ENCODE data around the gene EFCAB14. TPM values are rescaled to one million over a fixed set of nuclear protein-coding genes. Genes with fewer than 3 reads are reported as not detected.

Gene EFCAB14
- total RNA-seq, 3 donors from 2014 or later (not counting 1 experiment from before 2014, with no cell fraction given) = 77.7 to 130 (median 119) TPM

DNA sequence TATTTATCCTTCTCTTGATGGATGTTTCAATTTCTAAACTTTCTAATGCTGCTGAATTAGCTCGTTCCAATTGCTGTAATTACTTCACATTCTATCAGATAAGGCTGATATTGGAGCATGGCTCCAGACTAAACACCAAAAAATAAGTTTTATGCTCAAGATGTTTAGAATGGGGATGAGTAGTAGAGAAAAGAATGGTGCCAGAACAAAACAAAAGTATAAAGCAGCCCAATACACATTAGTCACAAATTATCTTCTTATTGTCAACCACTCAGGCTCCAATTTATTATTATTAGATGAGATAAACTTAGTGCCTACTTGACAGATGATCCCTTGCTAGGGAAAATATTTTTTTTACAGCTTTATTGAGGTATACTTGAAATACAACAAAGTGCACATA, 72.6 kb downstream of the EFCAB14 start:
- WGBS (ENCODE audit: insufficient coverage) = 100% methylated on average over 1 of the region's 1 CpG
- intact Hi-C loops (cut with micrococcal nuclease) = no loop called here
- no peak for DNase-seq
- H3K27ac ChIP-seq (ENCODE audit: low read length) = no peak overlapping the region
- H3K9me3 ChIP-seq (ENCODE audit: control insufficient read depth, insufficient read depth, low read length) = no peaks in the 10 kb centered on the region
- Mint-ChIP-seq H3K36me3 (peaks cover 22% of the 10 kb centered on the region), H3K4me1 (no peaks in the 10 kb centered on the region), H3K9me3 (peaks cover 0 to 2% of the 10 kb centered on the region in 2 donors), H3K27me3 (ENCODE audit: low read depth in 2 of 2) (no peaks in the 10 kb centered on the region), H3K27ac (no peak overlapping the region), H3K4me3 (no peak overlapping the region)
- H3K4me3 ChIP-seq (ENCODE audit: low read length) = no peak overlapping the region
- H3K4me1 ChIP-seq (ENCODE audit: control insufficient read depth, insufficient read depth, low read length) = no peaks in the 10 kb centered on the region
- TF ChIP-seq, protein P1, sequence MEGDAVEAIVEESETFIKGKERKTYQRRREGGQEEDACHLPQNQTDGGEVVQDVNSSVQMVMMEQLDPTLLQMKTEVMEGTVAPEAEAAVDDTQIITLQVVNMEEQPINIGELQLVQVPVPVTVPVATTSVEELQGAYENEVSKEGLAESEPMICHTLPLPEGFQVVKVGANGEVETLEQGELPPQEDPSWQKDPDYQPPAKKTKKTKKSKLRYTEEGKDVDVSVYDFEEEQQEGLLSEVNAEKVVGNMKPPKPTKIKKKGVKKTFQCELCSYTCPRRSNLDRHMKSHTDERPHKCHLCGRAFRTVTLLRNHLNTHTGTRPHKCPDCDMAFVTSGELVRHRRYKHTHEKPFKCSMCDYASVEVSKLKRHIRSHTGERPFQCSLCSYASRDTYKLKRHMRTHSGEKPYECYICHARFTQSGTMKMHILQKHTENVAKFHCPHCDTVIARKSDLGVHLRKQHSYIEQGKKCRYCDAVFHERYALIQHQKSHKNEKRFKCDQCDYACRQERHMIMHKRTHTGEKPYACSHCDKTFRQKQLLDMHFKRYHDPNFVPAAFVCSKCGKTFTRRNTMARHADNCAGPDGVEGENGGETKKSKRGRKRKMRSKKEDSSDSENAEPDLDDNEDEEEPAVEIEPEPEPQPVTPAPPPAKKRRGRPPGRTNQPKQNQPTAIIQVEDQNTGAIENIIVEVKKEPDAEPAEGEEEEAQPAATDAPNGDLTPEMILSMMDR (IDR thresholded peaks at IDR 0.05) = no peak
- H3K27me3 ChIP-seq (ENCODE audit: control insufficient read depth, insufficient read depth, low read length) = no peaks in the 10 kb centered on the region
- no peak for ATAC-seq
- peaks cover 20% of the 10 kb centered on the region for H3K36me3 ChIP-seq (ENCODE audit: control insufficient read depth, insufficient read depth, low read length)

DNA sequence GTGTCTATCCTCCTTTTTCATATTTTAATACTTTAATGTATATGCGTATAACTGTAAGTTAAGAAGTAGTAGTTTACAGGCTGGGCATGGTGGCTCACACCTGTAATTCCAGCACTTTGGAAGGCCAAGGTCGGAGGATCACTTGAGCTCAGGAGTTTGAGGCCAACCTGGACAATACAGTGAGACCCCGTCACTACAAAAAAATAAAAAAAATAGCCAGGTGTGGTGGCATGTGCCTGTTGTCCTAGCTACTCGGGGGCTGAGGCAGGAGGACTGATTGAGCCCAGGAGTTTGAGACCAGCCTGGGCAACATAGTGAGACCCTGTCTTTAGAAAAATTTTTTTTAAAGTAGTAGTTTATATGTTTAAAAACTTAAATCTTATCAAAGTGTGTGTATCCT, 73.1 kb downstream of the EFCAB14 start:
- H3K36me3 Mint-ChIP-seq = peaks cover 19% of the 10 kb centered on the region
- no peaks in the 10 kb centered on the region for H3K27me3 Mint-ChIP-seq (ENCODE audit: low read depth in 2 of 2)
- no peak overlapping the region for H3K4me3 Mint-ChIP-seq
- Histone ChIP-seq H3K36me3 (ENCODE audit: control insufficient read depth, insufficient read depth, low read length) (peaks cover 20% of the 10 kb centered on the region), H3K27me3 (ENCODE audit: control insufficient read depth, insufficient read depth, low read length) (no peaks in the 10 kb centered on the region), H3K9me3 (ENCODE audit: control insufficient read depth, insufficient read depth, low read length) (no peaks in the 10 kb centered on the region), H3K4me3 (ENCODE audit: low read length) (no peak overlapping the region), H3K4me1 (ENCODE audit: control insufficient read depth, insufficient read depth, low read length) (no peaks in the 10 kb centered on the region), H3K27ac (ENCODE audit: low read length) (no peak overlapping the region)
- 96% methylated on average over 4 of the region's 4 CpGs for WGBS (ENCODE audit: insufficient coverage)
- H3K27ac Mint-ChIP-seq = no peak overlapping the region
- DNase-seq (no peak), ATAC-seq (no peak)
- TF ChIP-seq, protein P1 (IDR thresholded peaks at IDR 0.05) = no peak
- intact Hi-C loops (cut with micrococcal nuclease) = no loop called here
- peaks cover 0 to 2% of the 10 kb centered on the region in 2 donors for H3K9me3 Mint-ChIP-seq
- no peaks in the 10 kb centered on the region for H3K4me1 Mint-ChIP-seq

DNA sequence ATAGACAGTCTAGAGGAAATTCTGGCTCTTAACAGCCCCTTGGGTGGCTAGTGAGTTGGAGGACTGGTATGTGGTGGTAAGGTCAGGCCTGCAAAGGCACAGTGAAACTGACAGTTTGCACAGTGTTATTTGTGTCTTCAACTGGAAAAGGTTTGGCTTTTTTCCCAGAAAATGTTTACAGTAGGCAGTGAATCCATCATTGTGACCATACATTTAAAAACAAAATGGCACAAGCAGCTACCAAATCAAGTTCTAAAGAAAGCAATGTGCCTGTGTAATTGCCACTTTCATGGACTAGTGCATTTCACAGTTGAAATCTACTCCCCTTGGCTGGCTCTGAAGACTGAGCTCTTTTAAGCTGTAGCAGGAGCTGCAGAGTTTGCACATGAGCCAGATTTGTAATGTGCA, 75.5 kb downstream of the EFCAB14 start:
- ATAC-seq = no peak
- H3K4me3 ChIP-seq (ENCODE audit: low read length) = no peak overlapping the region

More for the DNA sequence above, 75.5 kb downstream of the EFCAB14 start:
- H3K27me3 ChIP-seq (ENCODE audit: control insufficient read depth, insufficient read depth, low read length) = no peaks in the 10 kb centered on the region
- peaks cover 19% of the 10 kb centered on the region for H3K36me3 ChIP-seq (ENCODE audit: control insufficient read depth, insufficient read depth, low read length)
- Mint-ChIP-seq H3K4me1 (no peaks in the 10 kb centered on the region), H3K27ac (no peak overlapping the region), H3K4me3 (no peak overlapping the region), H3K36me3 (peaks cover 9% of the 10 kb centered on the region), H3K27me3 (ENCODE audit: low read depth in 2 of 2) (no peaks in the 10 kb centered on the region), H3K9me3 (no peaks in the 10 kb centered on the region)
- no peaks in the 10 kb centered on the region for H3K4me1 ChIP-seq (ENCODE audit: control insufficient read depth, insufficient read depth, low read length)
- no peak overlapping the region for H3K27ac ChIP-seq (ENCODE audit: low read length)
- TF ChIP-seq, protein P1 (IDR thresholded peaks at IDR 0.05) = no peak
- intact Hi-C loops (cut with micrococcal nuclease) = no loop called here
- no peak for DNase-seq
- no peaks in the 10 kb centered on the region for H3K9me3 ChIP-seq (ENCODE audit: control insufficient read depth, insufficient read depth, low read length)
